ENCODE results near the gene COLEC12.

GRCh38 chr18:526681-527080, 26.2 kb upstream of the COLEC12 start:
- TF ChIP-seq, protein P1, sequence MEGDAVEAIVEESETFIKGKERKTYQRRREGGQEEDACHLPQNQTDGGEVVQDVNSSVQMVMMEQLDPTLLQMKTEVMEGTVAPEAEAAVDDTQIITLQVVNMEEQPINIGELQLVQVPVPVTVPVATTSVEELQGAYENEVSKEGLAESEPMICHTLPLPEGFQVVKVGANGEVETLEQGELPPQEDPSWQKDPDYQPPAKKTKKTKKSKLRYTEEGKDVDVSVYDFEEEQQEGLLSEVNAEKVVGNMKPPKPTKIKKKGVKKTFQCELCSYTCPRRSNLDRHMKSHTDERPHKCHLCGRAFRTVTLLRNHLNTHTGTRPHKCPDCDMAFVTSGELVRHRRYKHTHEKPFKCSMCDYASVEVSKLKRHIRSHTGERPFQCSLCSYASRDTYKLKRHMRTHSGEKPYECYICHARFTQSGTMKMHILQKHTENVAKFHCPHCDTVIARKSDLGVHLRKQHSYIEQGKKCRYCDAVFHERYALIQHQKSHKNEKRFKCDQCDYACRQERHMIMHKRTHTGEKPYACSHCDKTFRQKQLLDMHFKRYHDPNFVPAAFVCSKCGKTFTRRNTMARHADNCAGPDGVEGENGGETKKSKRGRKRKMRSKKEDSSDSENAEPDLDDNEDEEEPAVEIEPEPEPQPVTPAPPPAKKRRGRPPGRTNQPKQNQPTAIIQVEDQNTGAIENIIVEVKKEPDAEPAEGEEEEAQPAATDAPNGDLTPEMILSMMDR (IDR thresholded peaks at IDR 0.05) = no peak
- no peak for TF ChIP-seq POLR2A (IDR thresholded peaks at IDR 0.05)
